Sigmoid colon (tissue), 7 donors: ENCODE results near the gene SERINC5. TPM values are rescaled to one million over a fixed set of nuclear protein-coding genes. Genes with fewer than 3 reads are reported as not detected.

Experiments
- DNase-seq: peaks from one replicate; pipeline ENCODE4 v3.0.0-alpha.2; 2019
- H3K27ac ChIP-seq, 4 donors: fragments of 200-600 bp; sonication (generic); one replicate each; pipeline ENCODE4 v1.5.1; 2016 to 2019; ENCODE audit warnings: mild to moderate bottlenecking in 1 of 4
- H3K27me3 ChIP-seq, 3 donors: fragments of 200-600 bp; sonication (generic); one replicate each; pipeline ENCODE4 v1.5.1; 2019; ENCODE audit warnings: mild to moderate bottlenecking in 1 of 3
- H3K36me3 ChIP-seq, 4 donors: fragments of 200-600 bp; sonication (generic); one replicate each; pipeline ENCODE4 v1.5.1; 2016 to 2019
- H3K4me1 ChIP-seq, 4 donors: fragments of 200-600 bp; sonication (generic); one replicate each; pipeline ENCODE4 v1.5.1; 2017 to 2019
- H3K4me3 ChIP-seq, 4 donors: fragments of 200-600 bp; sonication (generic); one replicate each; pipeline ENCODE4 v1.5.1; 2017 to 2019; ENCODE audit warnings: mild to moderate bottlenecking in 2 of 4, moderate library complexity in 1 of 4
- H3K9me3 ChIP-seq, 4 donors: fragments of 200-600 bp in 3 of 4; sonication (generic) in 3 of 4; one replicate each; pipeline versions ENCODE4 v1.5.1 to v1.6.1; 2013 to 2019
- EP300 ChIP-seq, 4 donors: sonication (generic); formaldehyde crosslinking; IDR thresholded peaks; one replicate each; pipeline ENCODE4 v1.6.1; 2017; ENCODE audit warnings: antibody characterized with exemption in 4 of 4
- POLR2A ChIP-seq, 2 donors: fragments of 450-650 bp; IDR thresholded peaks; one replicate each; pipeline ENCODE4 v1.6.1; 2016; ENCODE audit warnings: antibody characterized with exemption in 2 of 2, mild to moderate bottlenecking in 2 of 2, moderate library complexity in 2 of 2
- POLR2AphosphoS5 ChIP-seq, 4 donors: sonication (generic); formaldehyde crosslinking; IDR thresholded peaks; one replicate each; pipeline ENCODE4 v1.6.1; 2017; ENCODE audit warnings: antibody characterized with exemption in 4 of 4
- WGBS, 2 donors: extraction: QIAGEN DNeasy Blood & Tissue Kit; methylation state at CpG; one replicate each; pipeline ENCODE4 v1.1.7; 2013; 5-methylcytosine and 5-hydroxymethylcytosine counted together
- intact Hi-C: fragments of 100-400 bp; cut with DNase I; formaldehyde crosslinking; loops from one replicate; pipeline ENCODE4 v1.15.1; 2023
- polyA plus RNA-seq, 3 donors: library from polyadenylated mRNA; stranded (reverse); fragments of 200-250 nt; gene quantifications; one replicate each; pipeline ENCODE4 v1.2.3, GENCODE V29; 2013
- total RNA-seq, 4 donors: library from RNA; depleted of rRNA; stranded (reverse); fragments of >200 nt; gene quantifications; one replicate each; pipeline ENCODE4 v1.1.0, GENCODE V29; 2016
- TF ChIP-seq, protein P1 (sequence below), 4 experiments: fragments of 450-650 bp in 3 of 4; fragments of 200-600 bp in 1 of 4; IDR thresholded peaks; one replicate each; pipeline ENCODE4 v1.5.1; 2016 to 2019; ENCODE audit warnings: antibody characterized with exemption in 4 of 4, mild to moderate bottlenecking in 3 of 4, moderate library complexity in 2 of 4
- donor health status: healthy with polysubstance abuse.
- donor health status: Bipolar disorder and iron deficiency.
- donor health status: healthy.

Gene SERINC5
- total and polyA plus RNA-seq, 7 donors: 3.6 to 25.9 (median 9.6) TPM

DNA sequence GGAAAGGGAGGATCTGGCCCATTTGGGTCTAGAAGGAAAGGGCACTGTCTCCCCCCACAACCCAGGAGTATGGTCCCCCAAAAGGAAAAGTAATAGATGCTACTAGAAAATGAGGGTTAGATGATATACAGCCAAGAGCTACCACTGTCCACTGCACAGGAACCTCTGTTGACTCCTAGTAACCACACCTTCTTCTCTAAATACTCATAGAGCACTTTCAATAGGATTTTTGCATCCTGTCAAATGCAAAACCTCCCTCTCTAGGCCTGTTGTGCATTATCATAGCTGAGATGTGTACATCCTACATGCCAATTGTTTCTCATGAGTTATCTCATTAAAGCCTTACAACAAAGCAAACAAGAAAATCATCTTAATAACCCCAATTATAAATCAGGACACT is 153.9 kb downstream of the SERINC5 start:
- Histone ChIP-seq H3K27ac (no peak overlapping the region), H3K27me3 (no peaks in the 10 kb centered on the region)
- no peak for TF ChIP-seq POLR2A (IDR thresholded peaks at IDR 0.05)
- TF ChIP-seq EP300 (IDR thresholded peaks at IDR 0.05): no peak
- TF ChIP-seq, protein P1, sequence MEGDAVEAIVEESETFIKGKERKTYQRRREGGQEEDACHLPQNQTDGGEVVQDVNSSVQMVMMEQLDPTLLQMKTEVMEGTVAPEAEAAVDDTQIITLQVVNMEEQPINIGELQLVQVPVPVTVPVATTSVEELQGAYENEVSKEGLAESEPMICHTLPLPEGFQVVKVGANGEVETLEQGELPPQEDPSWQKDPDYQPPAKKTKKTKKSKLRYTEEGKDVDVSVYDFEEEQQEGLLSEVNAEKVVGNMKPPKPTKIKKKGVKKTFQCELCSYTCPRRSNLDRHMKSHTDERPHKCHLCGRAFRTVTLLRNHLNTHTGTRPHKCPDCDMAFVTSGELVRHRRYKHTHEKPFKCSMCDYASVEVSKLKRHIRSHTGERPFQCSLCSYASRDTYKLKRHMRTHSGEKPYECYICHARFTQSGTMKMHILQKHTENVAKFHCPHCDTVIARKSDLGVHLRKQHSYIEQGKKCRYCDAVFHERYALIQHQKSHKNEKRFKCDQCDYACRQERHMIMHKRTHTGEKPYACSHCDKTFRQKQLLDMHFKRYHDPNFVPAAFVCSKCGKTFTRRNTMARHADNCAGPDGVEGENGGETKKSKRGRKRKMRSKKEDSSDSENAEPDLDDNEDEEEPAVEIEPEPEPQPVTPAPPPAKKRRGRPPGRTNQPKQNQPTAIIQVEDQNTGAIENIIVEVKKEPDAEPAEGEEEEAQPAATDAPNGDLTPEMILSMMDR (IDR thresholded peaks at IDR 0.05): no peak
- TF ChIP-seq POLR2AphosphoS5 (IDR thresholded peaks at IDR 0.05): no peak

GRCh38 chr5:80097451-80097850 is 158.4 kb downstream of the SERINC5 start:
- DNase-seq: no peak
- WGBS, 2 donors: 92 to 94% methylated on average over 10 of the region's 10 CpGs
- Histone ChIP-seq H3K4me3 (no peak overlapping the region), H3K27ac (no peak overlapping the region), H3K27me3 (no peaks in the 10 kb centered on the region), H3K36me3 (no peaks in the 10 kb centered on the region), H3K9me3 (no peaks in the 10 kb centered on the region), H3K4me1 (peaks cover 0 to 14% (median 0%) of the 10 kb centered on the region in 4 donors)
- intact Hi-C loops: no loop called here
- TF ChIP-seq, protein P1 (IDR thresholded peaks at IDR 0.05): no peak
- no peak for TF ChIP-seq EP300 (IDR thresholded peaks at IDR 0.05)
- no peak for TF ChIP-seq POLR2AphosphoS5 (IDR thresholded peaks at IDR 0.05)
- no peak for TF ChIP-seq POLR2A (IDR thresholded peaks at IDR 0.05)

More for the DNA sequence above, 153.9 kb downstream of the SERINC5 start:
- no peaks in the 10 kb centered on the region for H3K4me1 ChIP-seq
- H3K9me3 ChIP-seq: no peaks in the 10 kb centered on the region
- no peak overlapping the region for H3K4me3 ChIP-seq
- H3K36me3 ChIP-seq: no peaks in the 10 kb centered on the region
- intact Hi-C loops: no loop called here
- no peak for DNase-seq

GRCh38 chr5:80094236-80094738 is 161.6 kb downstream of the SERINC5 start:
- Histone ChIP-seq H3K4me3 (no peak overlapping the region), H3K27me3 (no peaks in the 10 kb centered on the region), H3K36me3 (no peaks in the 10 kb centered on the region), H3K9me3 (no peaks in the 10 kb centered on the region), H3K4me1 (peaks cover 0 to 14% (median 2%) of the 10 kb centered on the region in 4 donors), H3K27ac (peak overlapping the region in 1 of 4 donors; percentile 42)
- no peak for TF ChIP-seq POLR2A (IDR thresholded peaks at IDR 0.05)
- TF ChIP-seq EP300 (IDR thresholded peaks at IDR 0.05): no peak
- no peak for TF ChIP-seq POLR2AphosphoS5 (IDR thresholded peaks at IDR 0.05)
- TF ChIP-seq, protein P1 (IDR thresholded peaks at IDR 0.05): no peak
- DNase-seq: no peak
- WGBS, 2 donors: 61 to 77% methylated on average over 5 of the region's 5 CpGs
- intact Hi-C loops: loop anchor here (5.0 kb wide), 3 partner anchors 48 to 313 kb away; partner anchors contain the start of genes SERINC5 and ZFYVE16

DNA sequence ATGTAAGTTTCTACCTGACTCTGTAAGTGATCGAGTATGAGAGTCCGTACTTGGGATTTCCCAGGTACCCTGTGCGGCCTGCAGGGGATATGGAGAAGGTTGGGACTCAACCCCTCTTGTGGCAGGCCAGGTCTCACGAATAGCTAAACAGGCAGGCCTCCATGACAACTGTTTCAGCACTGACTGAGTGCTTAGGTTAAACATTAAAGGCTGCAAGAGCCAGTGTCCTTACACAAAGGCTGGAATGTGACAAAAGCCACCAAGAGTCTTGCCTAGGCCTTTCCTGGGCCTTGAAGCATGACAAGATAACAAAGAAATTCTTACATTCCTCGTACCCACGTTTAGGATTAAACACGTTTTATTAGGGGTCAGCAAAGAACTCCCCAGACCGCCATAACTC is 162.1 kb downstream of the SERINC5 start:
- DNase-seq: no peak
- Histone ChIP-seq H3K9me3 (no peaks in the 10 kb centered on the region), H3K27me3 (no peaks in the 10 kb centered on the region), H3K4me3 (no peak overlapping the region), H3K4me1 (peaks cover 0 to 14% (median 2%) of the 10 kb centered on the region in 4 donors), H3K36me3 (no peaks in the 10 kb centered on the region), H3K27ac (peak overlapping the region in 1 of 4 donors; percentile 42)
- TF ChIP-seq POLR2A (IDR thresholded peaks at IDR 0.05): no peak
- intact Hi-C loops: loop anchor here (2.0 to 5.0 kb wide), 4 partner anchors 49 to 314 kb away; partner anchors contain the start of genes SERINC5 and ZFYVE16
- 36 to 73% methylated on average over 8 of the region's 8 CpGs for WGBS, 2 donors

- Histone ChIP-seq H3K36me3 (no peaks in the 10 kb centered on the region), H3K27me3 (no peaks in the 10 kb centered on the region), H3K4me3 (no peak overlapping the region), H3K4me1 (peaks cover 0 to 14% (median 2%) of the 10 kb centered on the region in 4 donors), H3K9me3 (no peaks in the 10 kb centered on the region), H3K27ac (peak overlapping the region in 2 of 4 donors; percentile 29 to 33)
- no peak for DNase-seq
- TF ChIP-seq POLR2A (IDR thresholded peaks at IDR 0.05) (no peak), EP300 (IDR thresholded peaks at IDR 0.05) (no peak), POLR2AphosphoS5 (IDR thresholded peaks at IDR 0.05) (no peak)
- TF ChIP-seq, protein P1 (IDR thresholded peaks at IDR 0.05): no peak
- intact Hi-C loops: loop anchor here (1.0 to 5.0 kb wide), 5 partner anchors 50 to 315 kb away; partner anchors contain the start of genes SERINC5 and ZFYVE16
- WGBS, 2 donors: 79 to 89% methylated on average over 8 of the region's 8 CpGs
Observed at GRCh38 chr5:80092486-80093107, 163.3 kb downstream of the SERINC5 start.
